Skeletal muscle tissue (tissue), 4 donors: Measurements from ENCODE around the gene PFAS. TPM values are rescaled to one million over a fixed set of nuclear protein-coding genes. Genes with fewer than 3 reads are reported as not detected.

Experiments
- H3K27ac ChIP-seq: one replicate; pipeline ENCODE4 v1.7.0; 2013; ENCODE audit warnings: mild to moderate bottlenecking, low read depth, low read length, inconsistent platforms
- H3K27me3 ChIP-seq, 3 donors: one replicate each; pipeline ENCODE4 v1.7.0; 2013; ENCODE audit warnings: low read length in 3 of 3; ENCODE audit not compliant: control insufficient read depth in 3 of 3, insufficient read depth in 3 of 3
- H3K36me3 ChIP-seq, 3 donors: one replicate each; pipeline ENCODE4 v1.7.0; 2013; ENCODE audit warnings: low read length in 3 of 3; ENCODE audit not compliant: control insufficient read depth in 3 of 3, insufficient read depth in 3 of 3
- H3K4me1 ChIP-seq, 3 donors: one replicate each; pipeline ENCODE4 v1.7.0; 2013; ENCODE audit warnings: low read length in 3 of 3, mild to moderate bottlenecking in 3 of 3; ENCODE audit not compliant: control insufficient read depth in 3 of 3, insufficient read depth in 3 of 3
- H3K4me3 ChIP-seq, 3 donors: one replicate each; pipeline ENCODE4 v1.7.0; 2013; ENCODE audit warnings: low read length in 3 of 3
- H3K9ac ChIP-seq, 3 donors: one replicate each; pipeline ENCODE4 v1.7.0; 2013; ENCODE audit warnings: low read length in 3 of 3, mild to moderate bottlenecking in 3 of 3, moderate library complexity in 2 of 3, low read depth in 1 of 3
- H3K9me3 ChIP-seq, 3 donors: one replicate each; pipeline ENCODE4 v1.7.0; 2013; ENCODE audit warnings: low read length in 3 of 3; ENCODE audit not compliant: control insufficient read depth in 3 of 3
- total RNA-seq: library from RNA; depleted of rRNA; stranded (reverse); fragments of >200 nt; gene quantifications from one replicate; pipeline ENCODE4 v1.2.3, GENCODE V29; 2014
- donor health status: Osteomylitis.

The PFAS gene
- total RNA-seq, 1 donor from 2014 or later: 16.7 TPM

DNA sequence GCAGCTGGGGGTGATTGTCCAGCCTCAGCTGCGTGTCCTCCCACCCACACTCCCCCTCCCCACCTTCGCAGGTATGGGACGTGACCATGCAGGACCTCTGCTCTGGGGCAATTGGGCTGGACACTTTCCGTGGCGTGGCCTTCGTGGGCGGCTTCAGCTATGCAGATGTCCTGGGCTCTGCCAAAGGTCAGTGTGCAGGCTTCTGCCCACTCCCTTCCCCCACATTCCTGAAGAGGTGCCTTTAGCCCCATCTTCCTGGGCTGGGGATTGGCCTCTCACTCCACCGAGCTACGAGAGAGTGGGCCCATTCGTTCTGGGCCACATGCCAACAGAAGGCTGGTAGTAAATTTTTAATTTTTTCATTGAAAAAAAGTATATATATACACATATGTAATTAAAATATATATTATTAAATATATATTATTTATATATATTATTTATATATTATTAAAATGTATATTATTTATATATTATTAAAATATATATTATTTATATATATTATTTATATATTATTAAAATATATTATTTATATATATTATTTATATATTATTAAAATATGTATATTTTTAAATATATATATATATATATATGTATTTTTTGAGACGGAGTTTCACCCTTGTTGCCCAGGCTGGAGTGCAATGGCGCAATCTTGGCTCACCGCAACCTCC, 18.5 kb downstream of the PFAS start:
- H3K9ac ChIP-seq: no peak overlapping the region
- H3K27ac ChIP-seq: no peak overlapping the region
- peaks cover 50 to 60% (median 55%) of the 10 kb centered on the region in 3 donors for H3K36me3 ChIP-seq
- H3K4me3 ChIP-seq: no peak overlapping the region
- no peaks in the 10 kb centered on the region for H3K4me1 ChIP-seq
- H3K27me3 ChIP-seq: no peaks in the 10 kb centered on the region
- H3K9me3 ChIP-seq: no peaks in the 10 kb centered on the region

DNA sequence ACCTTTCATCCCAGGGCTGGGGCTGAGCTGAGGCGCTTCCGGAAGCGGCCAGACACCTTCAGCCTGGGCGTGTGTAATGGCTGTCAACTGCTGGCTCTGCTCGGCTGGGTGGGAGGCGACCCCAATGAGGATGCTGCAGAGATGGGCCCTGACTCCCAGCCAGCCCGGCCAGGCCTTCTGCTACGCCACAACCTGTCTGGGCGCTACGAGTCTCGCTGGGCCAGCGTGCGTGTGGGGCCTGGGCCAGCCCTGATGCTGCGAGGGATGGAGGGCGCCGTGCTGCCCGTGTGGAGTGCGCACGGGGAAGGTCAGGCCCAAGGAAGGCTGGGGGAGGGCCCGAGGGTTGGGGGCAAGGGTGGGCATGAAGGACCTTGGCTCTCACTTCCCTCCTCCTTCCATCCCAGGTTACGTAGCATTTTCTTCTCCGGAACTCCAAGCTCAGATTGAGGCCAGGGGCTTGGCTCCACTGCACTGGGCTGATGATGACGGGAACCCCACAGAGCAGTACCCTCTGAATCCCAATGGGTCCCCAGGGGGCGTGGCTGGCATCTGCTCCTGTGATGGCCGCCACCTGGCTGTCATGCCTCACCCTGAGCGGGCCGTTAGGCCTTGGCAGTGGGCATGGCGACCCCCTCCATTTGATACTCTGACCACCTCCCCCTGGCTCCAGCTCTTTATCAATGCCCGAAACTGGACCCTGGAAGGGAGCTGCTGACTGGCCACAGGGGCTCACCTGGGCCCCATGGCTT, 19.6 kb downstream of the PFAS start:
- Histone ChIP-seq H3K36me3 (peaks cover 40 to 50% (median 44%) of the 10 kb centered on the region in 3 donors), H3K4me3 (no peak overlapping the region)

DNA sequence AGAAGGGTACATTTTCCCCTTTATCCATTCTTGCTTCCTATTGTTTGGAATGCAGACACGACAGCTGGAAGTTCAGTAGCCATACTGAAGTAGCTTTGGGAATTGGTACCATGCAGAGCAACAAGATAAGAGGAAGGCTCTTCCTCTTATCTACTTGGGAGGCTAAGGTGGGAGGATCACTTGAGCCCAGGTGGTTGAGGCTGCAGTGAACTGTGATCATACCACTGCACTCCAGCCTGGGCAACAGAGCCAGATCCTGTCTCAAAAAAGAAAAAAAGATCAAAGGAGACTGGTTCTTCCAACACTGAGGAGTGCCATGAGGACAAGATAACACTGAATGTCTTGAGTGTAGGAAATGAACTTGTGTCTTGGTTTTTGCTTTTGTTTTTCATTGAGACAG, 23.3 kb downstream of the PFAS start:
- no peak overlapping the region for H3K27ac ChIP-seq
- H3K36me3 ChIP-seq: peaks cover 7 to 16% (median 10%) of the 10 kb centered on the region in 3 donors
- H3K4me3 ChIP-seq: no peak overlapping the region
- H3K4me1 ChIP-seq: no peaks in the 10 kb centered on the region
- peaks cover 0 to 2% (median 0%) of the 10 kb centered on the region in 3 donors for H3K27me3 ChIP-seq
- H3K9me3 ChIP-seq: no peaks in the 10 kb centered on the region
- no peak overlapping the region for H3K9ac ChIP-seq

More for the DNA sequence above, 19.6 kb downstream of the PFAS start:
- Histone ChIP-seq H3K27ac (no peak overlapping the region), H3K27me3 (no peaks in the 10 kb centered on the region), H3K9ac (no peak overlapping the region), H3K4me1 (no peaks in the 10 kb centered on the region), H3K9me3 (no peaks in the 10 kb centered on the region)

DNA sequence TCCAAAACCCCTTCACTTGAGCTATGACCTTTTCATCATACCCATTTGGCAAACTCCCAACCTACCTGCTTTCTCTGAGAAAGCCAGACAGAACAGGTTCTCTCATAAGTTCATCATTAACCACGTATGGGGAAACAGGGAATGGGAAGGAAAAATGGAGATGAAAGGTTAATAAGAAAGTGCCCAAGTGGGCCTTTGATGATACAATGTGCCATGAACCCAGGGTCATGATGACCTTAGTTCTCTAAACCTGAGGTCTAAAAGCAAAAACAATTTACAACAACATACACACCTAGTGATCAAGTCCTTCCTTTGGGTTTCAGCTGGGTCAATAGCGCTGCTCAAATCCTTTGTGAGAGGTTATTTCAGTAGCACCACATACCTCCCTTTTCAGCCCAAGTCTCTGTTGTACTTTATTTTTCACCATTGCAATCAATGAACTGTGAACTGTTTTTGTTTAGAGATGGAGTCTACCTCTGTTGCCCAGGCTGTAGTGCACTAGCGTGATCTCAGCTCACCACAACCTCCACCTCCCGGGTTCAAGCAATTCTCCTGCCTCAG, 24.9 kb downstream of the PFAS start:
- peaks cover 0 to 3% (median 0%) of the 10 kb centered on the region in 3 donors for H3K27me3 ChIP-seq

DNA sequence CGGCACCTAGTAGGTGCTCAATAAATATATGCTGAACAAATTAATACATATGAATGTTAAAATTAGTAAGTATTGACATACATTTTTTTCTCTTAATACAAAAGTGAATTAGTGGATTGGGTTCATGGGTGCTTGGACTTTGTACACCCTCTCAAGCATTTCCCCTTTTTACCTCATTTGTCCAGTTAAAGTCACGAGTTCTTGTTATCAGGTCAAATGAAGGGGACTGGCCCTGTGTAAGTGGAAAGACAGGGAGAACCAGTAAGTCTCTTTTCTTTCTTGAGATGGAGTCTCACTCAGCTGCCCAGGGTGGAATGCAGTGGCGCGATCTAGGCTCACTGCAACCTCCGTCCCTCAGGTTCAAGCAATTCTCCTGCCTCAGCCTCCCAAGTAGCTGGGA, 25.7 kb downstream of the PFAS start:
- no peaks in the 10 kb centered on the region for H3K4me1 ChIP-seq
- H3K9me3 ChIP-seq: no peaks in the 10 kb centered on the region
- no peak overlapping the region for H3K4me3 ChIP-seq
- H3K27ac ChIP-seq: no peak overlapping the region
- H3K27me3 ChIP-seq: peaks cover 0 to 3% (median 0%) of the 10 kb centered on the region in 3 donors
- H3K36me3 ChIP-seq: peaks cover 3 to 7% (median 4%) of the 10 kb centered on the region in 3 donors
- H3K9ac ChIP-seq: no peak overlapping the region

More for the DNA sequence above, 24.9 kb downstream of the PFAS start:
- no peaks in the 10 kb centered on the region for H3K9me3 ChIP-seq
- H3K4me3 ChIP-seq: no peak overlapping the region
- H3K27ac ChIP-seq: no peak overlapping the region
- peaks cover 3 to 12% (median 9%) of the 10 kb centered on the region in 3 donors for H3K36me3 ChIP-seq
- H3K4me1 ChIP-seq: no peaks in the 10 kb centered on the region
- no peak overlapping the region for H3K9ac ChIP-seq

DNA sequence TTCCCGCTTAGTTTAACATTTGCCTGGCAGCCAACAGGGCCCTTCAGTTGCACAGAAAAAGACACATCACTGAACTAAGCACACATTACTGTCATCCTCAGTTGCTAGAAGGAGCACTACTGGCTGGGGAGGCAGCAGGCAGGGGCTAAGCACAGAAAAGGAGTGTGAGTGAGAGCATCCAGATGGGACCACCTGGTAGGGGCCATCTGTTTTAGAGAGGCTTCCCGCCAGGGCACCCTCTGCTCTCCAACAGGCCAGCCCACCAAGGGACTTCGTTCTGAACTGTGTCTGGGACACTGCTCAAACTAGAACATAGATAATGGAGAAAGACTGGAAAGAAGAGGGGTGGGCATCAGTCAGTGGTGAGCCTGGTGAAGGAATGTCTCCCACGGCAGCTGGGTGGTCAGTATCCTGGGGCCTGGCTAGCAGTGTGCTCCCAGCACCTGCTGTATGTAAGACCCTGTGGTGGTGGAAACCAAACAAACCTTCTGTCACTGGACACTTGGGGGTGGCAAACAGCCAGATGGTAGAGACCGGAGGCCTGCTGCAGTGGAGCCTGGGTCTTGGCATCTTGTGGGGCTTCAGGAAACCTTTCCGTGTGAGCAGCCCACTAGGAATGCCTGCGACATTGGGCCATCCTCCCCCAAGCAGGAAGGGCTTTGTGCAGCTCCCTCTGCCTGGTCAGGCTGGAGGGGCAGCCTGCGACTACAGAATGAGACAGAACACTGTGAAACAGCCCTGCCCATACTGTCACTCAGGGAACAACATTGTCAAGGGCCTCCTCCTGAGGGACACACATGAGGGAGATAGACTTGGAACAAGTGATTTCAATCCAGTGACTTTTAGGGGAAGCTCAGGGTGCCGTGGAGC, 26.6 kb downstream of the PFAS start:
- no peak overlapping the region for H3K9ac ChIP-seq
- no peak overlapping the region for H3K4me3 ChIP-seq
- H3K27me3 ChIP-seq: peaks cover 0 to 3% (median 0%) of the 10 kb centered on the region in 3 donors
- H3K4me1 ChIP-seq: no peaks in the 10 kb centered on the region
- no peaks in the 10 kb centered on the region for H3K9me3 ChIP-seq
- H3K27ac ChIP-seq: no peak overlapping the region
- peaks cover 0 to 2% (median under 1%) of the 10 kb centered on the region in 3 donors for H3K36me3 ChIP-seq

DNA sequence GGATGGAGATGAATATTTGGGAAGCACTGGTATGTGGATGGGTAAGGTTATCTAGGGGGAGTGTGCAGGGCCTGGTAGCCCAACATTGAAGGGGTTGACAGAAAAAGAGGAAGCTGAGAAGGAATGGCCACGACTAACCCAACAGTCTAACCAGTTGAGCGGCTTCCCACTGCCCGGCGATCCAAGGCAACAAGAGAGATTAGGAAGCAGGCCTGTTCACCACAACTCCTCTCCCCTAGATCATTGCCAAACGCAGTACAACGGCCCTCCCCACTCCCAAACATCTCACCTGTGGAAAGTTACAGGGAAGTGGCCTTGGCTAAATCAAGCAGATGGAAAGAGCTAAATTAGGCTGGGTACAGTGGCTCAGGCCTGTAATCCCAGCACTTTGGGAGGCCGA, 28.2 kb downstream of the PFAS start:
- no peaks in the 10 kb centered on the region for H3K36me3 ChIP-seq
- no peak overlapping the region for H3K9ac ChIP-seq
- H3K27ac ChIP-seq: no peak overlapping the region
- no peak overlapping the region for H3K4me3 ChIP-seq
- no peaks in the 10 kb centered on the region for H3K9me3 ChIP-seq
- no peaks in the 10 kb centered on the region for H3K4me1 ChIP-seq
- H3K27me3 ChIP-seq: peaks cover 0 to 3% (median 0%) of the 10 kb centered on the region in 3 donors

DNA sequence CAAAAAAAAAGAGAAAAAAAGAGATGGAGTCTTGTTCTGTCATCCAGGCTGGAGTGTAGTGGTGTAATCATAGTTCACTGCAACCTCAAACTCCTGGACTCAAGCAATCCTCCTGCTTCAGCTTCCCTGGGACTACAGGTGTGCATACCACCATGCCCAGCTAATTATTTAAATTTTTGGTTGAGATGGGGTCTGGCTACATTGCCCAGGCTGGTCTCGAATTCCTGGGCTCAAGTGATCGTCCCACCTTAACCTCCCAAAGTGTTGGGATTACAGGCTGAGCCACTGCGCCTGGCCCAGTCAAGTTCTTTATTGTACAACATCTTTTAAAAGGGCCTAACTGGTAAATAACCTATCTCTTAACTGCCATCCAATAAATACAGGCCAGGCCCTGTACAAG, 33.3 kb downstream of the PFAS start:
- no peak overlapping the region for H3K27ac ChIP-seq
- no peak overlapping the region for H3K4me3 ChIP-seq
- no peak overlapping the region for H3K9ac ChIP-seq
- peaks cover 7 to 11% (median 8%) of the 10 kb centered on the region in 3 donors for H3K4me1 ChIP-seq
- no peaks in the 10 kb centered on the region for H3K36me3 ChIP-seq
- peaks cover 0 to 1% (median 0%) of the 10 kb centered on the region in 3 donors for H3K27me3 ChIP-seq
- H3K9me3 ChIP-seq: no peaks in the 10 kb centered on the region

DNA sequence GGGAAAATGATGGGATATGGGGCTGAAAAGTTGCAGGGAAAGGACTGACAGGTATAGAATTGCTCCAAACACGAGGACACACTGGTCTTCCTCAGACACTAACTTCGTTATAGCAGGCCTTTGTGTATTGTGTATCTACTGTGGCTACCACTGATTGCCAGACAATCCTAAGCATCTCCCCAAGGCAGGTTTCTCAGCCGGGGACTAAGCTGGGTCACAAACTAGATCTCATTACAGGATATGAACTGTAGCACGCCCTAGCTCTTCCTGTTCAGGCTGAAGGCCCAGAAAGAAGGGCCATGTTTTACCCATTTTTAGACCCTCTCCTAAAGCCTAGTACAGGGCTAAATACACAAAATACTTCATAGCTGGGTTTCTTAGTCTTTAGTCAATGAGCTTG, 34.3 kb downstream of the PFAS start:
- H3K4me3 ChIP-seq: no peak overlapping the region
- no peaks in the 10 kb centered on the region for H3K9me3 ChIP-seq
- no peak overlapping the region for H3K27ac ChIP-seq
- no peaks in the 10 kb centered on the region for H3K27me3 ChIP-seq
- H3K9ac ChIP-seq: no peak overlapping the region
- H3K4me1 ChIP-seq: peaks cover 13 to 19% (median 13%) of the 10 kb centered on the region in 3 donors
- no peaks in the 10 kb centered on the region for H3K36me3 ChIP-seq
